HFF-Myc (cell line): ENCODE measurements around the gene HMGXB3.
A peak's percentile ranks its signal among the peaks of the same experiment; 100 is the strongest.
"Not testable (repeated sequence)": the region's sequence is repeated elsewhere in the genome, so short reads cannot be mapped to it uniquely, and the experiment has no call there.

ENCODE experiments used
- DNase-seq: peaks from one replicate; pipeline ENCODE4 v3.0.0-alpha.2; 2011; ENCODE audit warnings: low read depth; ENCODE audit errors: extremely low read depth
- H3K4me3 ChIP-seq: replicated peaks from 2 replicates; pipeline ENCODE4 v1.5.1; 2011; ENCODE audit warnings: low read depth, mild to moderate bottlenecking, control low read depth, low read length
- TF ChIP-seq, protein P1 (sequence below): IDR thresholded peaks from 2 replicates; pipeline ENCODE4 v1.5.1; 2012; ENCODE audit warnings: mild to moderate bottlenecking, low read depth, low read length, control low read depth; ENCODE audit errors: missing control alignments

HMGXB3 gene

DNA sequence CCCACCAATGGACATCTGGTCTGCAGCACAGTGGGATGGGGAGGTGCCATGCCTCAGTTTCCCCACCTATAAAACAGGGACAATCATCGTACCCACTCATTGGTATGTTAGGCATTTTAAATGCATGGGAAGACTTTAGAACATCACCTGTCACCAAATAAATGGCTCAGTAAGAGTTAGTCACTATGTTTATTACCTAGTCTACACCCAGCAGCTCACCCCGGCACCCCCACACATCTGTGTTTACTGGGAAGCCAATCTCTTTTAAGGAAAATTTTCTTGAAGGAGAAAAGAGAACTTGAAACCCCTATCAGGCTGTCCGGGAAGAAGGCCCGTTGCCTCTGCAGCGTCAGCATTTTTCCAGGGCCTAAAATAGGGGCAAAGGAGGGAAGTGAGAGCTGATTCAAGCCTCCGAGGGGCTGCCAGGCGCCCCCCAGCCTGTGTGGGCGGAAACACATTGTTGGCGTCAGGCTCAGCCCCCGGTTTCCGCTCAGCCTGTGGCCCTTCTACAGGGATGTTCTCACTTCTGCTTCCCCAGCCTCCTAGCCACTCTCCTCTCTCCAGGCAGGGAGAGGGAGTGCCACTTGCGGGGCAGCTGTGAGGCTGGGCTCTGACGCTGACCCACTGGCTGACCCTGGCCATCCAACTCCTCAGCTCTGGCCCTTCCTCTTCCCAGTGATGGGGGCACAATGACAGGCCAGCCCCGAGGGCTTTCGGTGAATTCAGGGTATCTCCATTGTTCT, 81.2 kb downstream of the HMGXB3 start:
- peak; percentile 24 for DNase-seq
- H3K4me3 ChIP-seq: no peak overlapping the region
- TF ChIP-seq, protein P1, sequence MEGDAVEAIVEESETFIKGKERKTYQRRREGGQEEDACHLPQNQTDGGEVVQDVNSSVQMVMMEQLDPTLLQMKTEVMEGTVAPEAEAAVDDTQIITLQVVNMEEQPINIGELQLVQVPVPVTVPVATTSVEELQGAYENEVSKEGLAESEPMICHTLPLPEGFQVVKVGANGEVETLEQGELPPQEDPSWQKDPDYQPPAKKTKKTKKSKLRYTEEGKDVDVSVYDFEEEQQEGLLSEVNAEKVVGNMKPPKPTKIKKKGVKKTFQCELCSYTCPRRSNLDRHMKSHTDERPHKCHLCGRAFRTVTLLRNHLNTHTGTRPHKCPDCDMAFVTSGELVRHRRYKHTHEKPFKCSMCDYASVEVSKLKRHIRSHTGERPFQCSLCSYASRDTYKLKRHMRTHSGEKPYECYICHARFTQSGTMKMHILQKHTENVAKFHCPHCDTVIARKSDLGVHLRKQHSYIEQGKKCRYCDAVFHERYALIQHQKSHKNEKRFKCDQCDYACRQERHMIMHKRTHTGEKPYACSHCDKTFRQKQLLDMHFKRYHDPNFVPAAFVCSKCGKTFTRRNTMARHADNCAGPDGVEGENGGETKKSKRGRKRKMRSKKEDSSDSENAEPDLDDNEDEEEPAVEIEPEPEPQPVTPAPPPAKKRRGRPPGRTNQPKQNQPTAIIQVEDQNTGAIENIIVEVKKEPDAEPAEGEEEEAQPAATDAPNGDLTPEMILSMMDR: no peak

DNA sequence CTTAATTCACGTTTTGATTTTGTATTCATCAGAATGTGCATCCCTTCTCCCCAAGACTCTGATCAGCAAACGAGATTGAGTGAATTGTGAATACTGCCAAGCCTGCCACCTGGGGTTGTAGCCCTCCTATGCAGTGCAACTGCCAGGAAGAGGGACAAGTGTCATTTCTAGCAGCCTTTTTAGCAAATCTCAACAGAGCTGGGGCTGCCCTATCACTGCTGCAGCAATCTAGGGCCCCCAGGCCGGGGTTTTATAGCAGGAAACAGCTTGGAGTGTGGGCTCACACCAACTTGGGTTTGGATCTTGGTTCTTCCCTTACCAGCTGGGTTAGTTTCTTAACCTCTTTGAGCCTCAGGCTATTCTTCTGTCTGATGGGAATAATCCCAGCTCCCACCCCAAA, 81.8 kb downstream of the HMGXB3 start:
- TF ChIP-seq, protein P1: no peak
- no peak overlapping the region for H3K4me3 ChIP-seq
- DNase-seq: no peak

GRCh38 chr5:150082889-150083288, 82.3 kb downstream of the HMGXB3 start:
- no peak overlapping the region for H3K4me3 ChIP-seq
- DNase-seq: no peak
- TF ChIP-seq, protein P1: no peak

DNA sequence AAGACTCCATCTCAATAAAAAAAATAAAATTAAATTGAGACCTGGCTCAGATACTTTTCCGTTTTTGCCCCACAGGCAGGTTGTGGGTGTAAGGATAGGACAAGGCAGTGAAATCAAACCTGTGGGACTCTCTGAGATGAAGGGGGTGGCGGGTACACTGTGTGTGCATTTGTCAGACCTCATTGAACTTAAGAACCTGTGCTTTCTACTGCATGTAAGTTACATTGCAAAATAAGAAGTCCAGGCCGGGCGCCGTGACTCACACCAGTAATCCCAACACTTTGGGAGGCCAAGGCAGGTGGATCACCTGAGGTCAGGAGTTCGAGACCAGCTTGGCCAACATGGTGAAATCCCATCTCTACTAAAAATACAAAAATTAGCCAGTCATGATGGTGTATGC, 84.2 kb downstream of the HMGXB3 start:
- H3K4me3 ChIP-seq, DNase-seq: not testable (repeated sequence)

DNA sequence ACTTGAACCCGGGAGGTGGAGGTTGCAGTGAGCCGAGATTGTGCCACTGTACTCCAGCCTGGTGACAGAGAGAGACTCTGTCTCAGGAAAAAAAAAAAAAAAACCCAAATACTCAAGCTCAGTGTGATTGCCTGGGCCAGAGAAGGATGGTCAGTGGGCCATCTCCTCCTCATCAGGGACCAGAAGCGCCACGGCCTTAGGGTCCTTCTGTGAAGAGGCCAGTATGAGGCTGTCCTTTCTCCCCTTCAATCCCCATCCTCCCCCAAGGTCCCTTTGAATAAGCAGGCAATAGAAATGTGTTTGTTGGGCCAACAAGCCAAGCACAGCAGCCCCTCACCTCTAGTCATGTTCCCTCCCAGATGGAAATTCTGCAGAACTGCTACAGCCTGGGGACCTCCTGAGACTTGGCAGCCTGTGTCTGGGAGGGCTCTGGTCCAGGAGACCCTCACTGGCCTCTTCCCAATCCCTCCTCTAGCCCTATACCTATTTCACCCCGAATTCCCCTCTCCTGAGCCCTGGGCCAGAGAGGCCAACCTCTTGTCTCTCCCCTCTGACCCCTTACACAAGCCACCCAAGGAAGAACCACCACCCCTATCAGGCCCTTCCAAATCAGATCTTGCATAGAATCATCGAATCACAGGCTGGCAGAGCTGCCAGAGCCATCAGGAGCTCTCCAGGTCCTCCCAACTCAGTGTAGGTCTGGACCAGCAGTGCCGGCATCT, 84.8 kb downstream of the HMGXB3 start:
- TF ChIP-seq, protein P1: no peak
- H3K4me3 ChIP-seq: no peak overlapping the region
- DNase-seq: no peak

DNA sequence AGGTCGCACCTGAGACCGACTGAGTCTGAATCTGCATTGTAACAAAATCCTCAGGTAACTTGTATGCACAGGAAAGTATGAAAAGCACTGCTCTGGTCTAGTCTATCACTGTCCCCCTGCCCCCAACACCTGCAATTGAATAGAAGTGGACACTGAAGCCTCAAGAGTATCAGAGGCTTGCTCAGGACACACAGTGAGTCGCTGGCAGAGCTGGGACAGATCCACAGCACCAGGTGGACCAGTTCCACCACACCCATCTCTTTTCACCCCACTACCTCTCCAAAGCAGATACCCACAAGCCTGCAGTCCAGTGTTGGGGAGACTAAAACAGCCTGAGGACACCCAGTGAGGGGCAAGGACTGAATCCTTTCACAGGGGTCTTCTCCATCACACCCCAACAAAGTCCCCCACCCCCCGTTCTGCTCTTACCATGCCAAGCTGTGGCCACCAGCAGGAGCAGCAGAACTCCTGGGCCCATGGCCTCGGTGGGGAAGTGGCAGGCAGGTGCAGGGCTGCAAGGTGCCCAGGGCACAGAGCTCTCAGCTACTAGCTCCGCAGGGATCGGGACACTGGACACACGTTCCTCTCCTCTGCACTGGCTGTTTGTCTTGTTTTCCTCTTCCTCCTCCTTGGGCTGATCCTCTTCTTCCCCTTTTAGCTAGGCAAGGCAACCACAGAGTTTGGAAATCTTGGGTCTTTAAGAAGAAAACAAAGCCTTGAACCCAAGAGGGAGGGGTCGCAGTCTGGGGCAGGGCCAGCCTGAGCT, 85.6 kb downstream of the HMGXB3 start, which contains the start of gene CSF1R:
CSF1R (minus strand) TSS at position 605 of the 766 bp plus-strand sequence; CDS start at position 478, 127 bp downstream.
- TF ChIP-seq, protein P1: no peak
- H3K4me3 ChIP-seq: no peak within 1 kb of the TSS
- no peak for DNase-seq

- H3K4me3 ChIP-seq: no peak overlapping the region
- DNase-seq: no peak
- TF ChIP-seq, protein P1: no peak
These were observed 91.7 kb downstream of the HMGXB3 start for GRCh38 chr5:150092159-150092787.
